Small intestine (tissue), 7 donors: ENCODE measurements around the gene BICC1. TPM values are rescaled to one million over a fixed set of nuclear protein-coding genes. Genes with fewer than 3 reads are reported as not detected.

Source experiments
- DNase-seq, 2 donors: peaks; one replicate each; pipeline versions ENCODE4 v3.0.0 to v3.0.0-alpha.2; 2013
- FAIRE-seq: peaks from 2 replicates; lab custom pipeline; 2012; peaks lifted over from hg19 to GRCh38; lab: Jason Lieb, UNC
- H3K27ac ChIP-seq, 3 donors: one replicate each; pipeline ENCODE4 v1.5.1; 2013; ENCODE audit warnings: low read length in 2 of 3, mild to moderate bottlenecking in 2 of 3, control low read depth in 1 of 3, inconsistent platforms in 1 of 3, low read depth in 1 of 3, moderate library complexity in 1 of 3
- H3K27me3 ChIP-seq, 3 donors: one replicate each; pipeline ENCODE4 v1.6.1; 2013; ENCODE audit warnings: low read length in 3 of 3, inconsistent platforms in 1 of 3; ENCODE audit not compliant: control insufficient read depth in 3 of 3, insufficient read depth in 3 of 3
- H3K36me3 ChIP-seq, 3 donors: one replicate each; pipeline ENCODE4 v1.6.1; 2013; ENCODE audit warnings: low read length in 3 of 3, inconsistent platforms in 1 of 3, low read depth in 1 of 3, mild to moderate bottlenecking in 1 of 3, moderate library complexity in 1 of 3; ENCODE audit not compliant: control insufficient read depth in 3 of 3, insufficient read depth in 2 of 3
- H3K4me1 ChIP-seq, 3 donors: one replicate each; pipeline ENCODE4 v1.6.1; 2013; ENCODE audit warnings: low read length in 2 of 3, inconsistent platforms in 1 of 3, low read depth in 1 of 3, mild to moderate bottlenecking in 1 of 3, moderate library complexity in 1 of 3; ENCODE audit not compliant: control insufficient read depth in 3 of 3, insufficient read depth in 2 of 3
- H3K4me3 ChIP-seq, 3 donors: one replicate each; pipeline ENCODE4 v1.5.1; 2013; ENCODE audit warnings: low read length in 3 of 3, control low read depth in 1 of 3, inconsistent platforms in 1 of 3, low read depth in 1 of 3, mild to moderate bottlenecking in 1 of 3, moderate library complexity in 1 of 3
- H3K9me3 ChIP-seq, 2 donors: one replicate each; pipeline ENCODE4 v1.6.1; 2013; ENCODE audit warnings: low read depth in 1 of 2, low read length in 1 of 2; ENCODE audit not compliant: control insufficient read depth in 2 of 2, insufficient read depth in 1 of 2
- WGBS, 3 donors: extraction: QIAGEN DNeasy Blood & Tissue Kit; methylation state at CpG; one replicate each; pipeline ENCODE4 v1.1.7; 2013; 5-methylcytosine and 5-hydroxymethylcytosine counted together
- polyA plus RNA-seq, 4 donors: library from polyadenylated mRNA; stranded (reverse) in 3 of 4; unstranded in 1 of 4; fragments of 200-250 nt in 3 of 4; fragments of 120-200 nt in 1 of 4; gene quantifications; one replicate each; pipeline versions ENCODE4 v1.2.1 to v1.2.3, GENCODE V29; 2013
- donor health status: healthy with polysubstance abuse.
- donor health status: control.
- donor health status: control.
- donor health status: Bipolar disorder and iron deficiency.
- donor health status: healthy.

BICC1 gene
- polyA plus RNA-seq, 4 donors: 0.81 to 4.7 (median 1.3) TPM; not detected in 1

GRCh38 chr10:58517491-58518355 lies 5.1 kb downstream of the BICC1 start:
- WGBS, 3 donors: 64 to 79% (median 67%) methylated on average over 4 of the region's 4 CpGs
- no peak overlapping the region for H3K27ac ChIP-seq

GRCh38 chr10:58518775-58519174 lies 6.1 kb downstream of the BICC1 start:
- Histone ChIP-seq H3K9me3 (no peaks in the 10 kb centered on the region), H3K4me3 (no peak overlapping the region), H3K36me3 (no peaks in the 10 kb centered on the region), H3K4me1 (peaks cover 0 to 2% (median 0%) of the 10 kb centered on the region in 3 donors), H3K27me3 (peaks cover 0 to under 1% (median 0%) of the 10 kb centered on the region in 3 donors), H3K27ac (no peak overlapping the region)
- FAIRE-seq: no peak
- WGBS, 3 donors: 70 to 74% (median 72%) methylated on average over 6 of the region's 6 CpGs
- DNase-seq: no peak

More at GRCh38 chr10:58517491-58518355, 5.1 kb downstream of the BICC1 start:
- H3K4me3 ChIP-seq: no peak overlapping the region
- H3K27me3 ChIP-seq: peaks cover 0 to 4% (median 3%) of the 10 kb centered on the region in 3 donors
- no peaks in the 10 kb centered on the region for H3K9me3 ChIP-seq
- peaks cover 0 to 2% (median 0%) of the 10 kb centered on the region in 3 donors for H3K4me1 ChIP-seq
- FAIRE-seq (no peak), DNase-seq (no peak)
- no peaks in the 10 kb centered on the region for H3K36me3 ChIP-seq

GRCh38 chr10:58529077-58529728 lies 16.5 kb downstream of the BICC1 start:
- 58 to 73% (median 61%) methylated on average over 3 of the region's 3 CpGs for WGBS, 3 donors
- no peaks in the 10 kb centered on the region for H3K36me3 ChIP-seq
- H3K4me3 ChIP-seq: no peak overlapping the region
- H3K27me3 ChIP-seq: no peaks in the 10 kb centered on the region
- H3K4me1 ChIP-seq: no peaks in the 10 kb centered on the region
- FAIRE-seq: no peak
- peaks cover 0 to 3% of the 10 kb centered on the region in 2 donors for H3K9me3 ChIP-seq
- DNase-seq: no peak
- no peak overlapping the region for H3K27ac ChIP-seq

GRCh38 chr10:58531084-58531695 lies 18.5 kb downstream of the BICC1 start:
- no peaks in the 10 kb centered on the region for H3K27me3 ChIP-seq
- FAIRE-seq (peak; percentile 10), DNase-seq (peak; percentile 62 to 77)
- 35 to 47% (median 36%) methylated on average over 5 of the region's 5 CpGs for WGBS, 3 donors
- H3K4me3 ChIP-seq: no peak overlapping the region
- H3K36me3 ChIP-seq: no peaks in the 10 kb centered on the region
- H3K4me1 ChIP-seq: no peaks in the 10 kb centered on the region
- H3K9me3 ChIP-seq: peaks cover 0 to 3% of the 10 kb centered on the region in 2 donors
- no peak overlapping the region for H3K27ac ChIP-seq

- 88 to 94% (median 89%) methylated on average over 3 of the region's 3 CpGs for WGBS, 3 donors
- DNase-seq (no peak), FAIRE-seq (no peak)
Measured at GRCh38 chr10:58535311-58535710, 22.6 kb downstream of the BICC1 start.

GRCh38 chr10:58543141-58543540 lies 30.5 kb downstream of the BICC1 start:
- DNase-seq (no peak), FAIRE-seq (no peak)
- no peak overlapping the region for H3K27ac ChIP-seq
- H3K4me1 ChIP-seq: no peaks in the 10 kb centered on the region
- no peaks in the 10 kb centered on the region for H3K27me3 ChIP-seq
- H3K9me3 ChIP-seq: no peaks in the 10 kb centered on the region
- H3K36me3 ChIP-seq: no peaks in the 10 kb centered on the region
- H3K4me3 ChIP-seq: no peak overlapping the region

More at GRCh38 chr10:58535311-58535710, 22.6 kb downstream of the BICC1 start:
- Histone ChIP-seq H3K27me3 (no peaks in the 10 kb centered on the region), H3K4me1 (no peaks in the 10 kb centered on the region), H3K36me3 (no peaks in the 10 kb centered on the region), H3K9me3 (peaks cover 0 to 3% of the 10 kb centered on the region in 2 donors), H3K27ac (no peak overlapping the region), H3K4me3 (no peak overlapping the region)

GRCh38 chr10:58544135-58544534 lies 31.5 kb downstream of the BICC1 start:
- Histone ChIP-seq H3K4me1 (no peaks in the 10 kb centered on the region), H3K27ac (no peak overlapping the region), H3K36me3 (no peaks in the 10 kb centered on the region), H3K4me3 (no peak overlapping the region), H3K9me3 (no peaks in the 10 kb centered on the region), H3K27me3 (no peaks in the 10 kb centered on the region)
- FAIRE-seq (no peak), DNase-seq (no peak)
- 55 to 81% (median 59%) methylated on average over 1 of the region's 1 CpG for WGBS, 3 donors

GRCh38 chr10:58545427-58545826 lies 32.8 kb downstream of the BICC1 start:
- no peaks in the 10 kb centered on the region for H3K27me3 ChIP-seq
- 60 to 82% (median 72%) methylated on average over 4 of the region's 4 CpGs for WGBS, 3 donors
- H3K4me1 ChIP-seq: no peaks in the 10 kb centered on the region
- H3K27ac ChIP-seq: no peak overlapping the region
- FAIRE-seq (no peak), DNase-seq (no peak)
- H3K36me3 ChIP-seq: no peaks in the 10 kb centered on the region
- H3K4me3 ChIP-seq: no peak overlapping the region
- no peaks in the 10 kb centered on the region for H3K9me3 ChIP-seq
